GM23338 (cell line): ENCODE measurements around the gene POU3F4. TPM values are rescaled to one million over a fixed set of nuclear protein-coding genes. Genes with fewer than 3 reads are reported as not detected.

Experiments used
- ATAC-seq: fragments of 200-7000 bp; cut with Tn5 transposase; 3 replicates; pipeline ENCODE4 v1.9.1; 2020
- DNase-seq: peaks from one replicate; pipeline ENCODE4 v3.0.0-alpha.2; 2015; ENCODE audit warnings: low spot score
- H2AFZ ChIP-seq: fragments of 200-600 bp; sonication (generic); 2 replicates; pipeline ENCODE4 v1.8.0; 2016; ENCODE audit warnings: antibody characterized with exemption, mild to moderate bottlenecking, moderate library complexity
- H3F3A ChIP-seq: fragments of 200-600 bp; sonication (generic); replicated peaks from 2 replicates; pipeline ENCODE4 v1.8.0; 2017; ENCODE audit warnings: antibody characterized with exemption, mixed run types, low read depth
- H3K27ac ChIP-seq: fragments of 200-600 bp; sonication (generic); 2 replicates; pipeline ENCODE4 v1.6.1; 2016; ENCODE audit warnings: low read depth
- H3K27me3 ChIP-seq: fragments of 200-600 bp; sonication (generic); 2 replicates; pipeline ENCODE4 v1.8.0; 2016; ENCODE audit warnings: mild to moderate bottlenecking, mixed run types, moderate library complexity; ENCODE audit not compliant: insufficient read depth
- H3K36me3 ChIP-seq: fragments of 200-600 bp; sonication (generic); 2 replicates; pipeline ENCODE4 v1.8.0; 2016; ENCODE audit warnings: mild to moderate bottlenecking; ENCODE audit not compliant: insufficient read depth
- H3K4me1 ChIP-seq: fragments of 200-600 bp; sonication (generic); 2 replicates; pipeline ENCODE4 v1.8.0; 2016; ENCODE audit warnings: mild to moderate bottlenecking, moderate library complexity; ENCODE audit not compliant: insufficient read depth
- H3K4me2 ChIP-seq: fragments of 200-600 bp; sonication (generic); 2 replicates; pipeline ENCODE4 v1.7.1; 2017; ENCODE audit warnings: mixed run types
- H3K4me3 ChIP-seq: fragments of 200-600 bp; sonication (generic); 2 replicates; pipeline ENCODE4 v1.6.1; 2016; ENCODE audit warnings: mixed run types
- H3K79me2 ChIP-seq: fragments of 200-600 bp; sonication (generic); replicated peaks from 2 replicates; pipeline ENCODE4 v1.8.0; 2017; ENCODE audit warnings: mild to moderate bottlenecking; ENCODE audit not compliant: insufficient read depth
- H3K9me2 ChIP-seq: fragments of 200-600 bp; sonication (generic); 2 replicates; pipeline ENCODE4 v1.8.0; 2017; ENCODE audit not compliant: insufficient read depth
- H4K20me1 ChIP-seq: fragments of 200-600 bp; sonication (generic); replicated peaks from 2 replicates; pipeline ENCODE4 v1.8.0; 2017; ENCODE audit warnings: mild to moderate bottlenecking; ENCODE audit not compliant: insufficient read depth
- H3K27ac Mint-ChIP-seq: 2 replicates; pipeline ENCODE4 v1.8.0; 2020; ENCODE audit warnings: inconsistent platforms, mild to moderate bottlenecking, moderate library complexity, mixed read lengths
- H3K27me3 Mint-ChIP-seq: 3 replicates; pipeline ENCODE4 v1.8.0; 2022; ENCODE audit warnings: low read depth, mild to moderate bottlenecking, moderate library complexity, mixed read lengths, inconsistent platforms; ENCODE audit not compliant: insufficient read depth, poor library complexity
- H3K36me3 Mint-ChIP-seq: 3 replicates; pipeline ENCODE4 v1.8.0; 2021; ENCODE audit warnings: low read depth, mild to moderate bottlenecking, inconsistent platforms, moderate library complexity, mixed read lengths
- H3K4me1 Mint-ChIP-seq: 3 replicates; pipeline ENCODE4 v1.8.0; 2020; ENCODE audit warnings: mild to moderate bottlenecking, inconsistent platforms, mixed read lengths
- H3K4me3 Mint-ChIP-seq: 3 replicates; pipeline ENCODE4 v1.8.0; 2021; ENCODE audit warnings: moderate library complexity, mild to moderate bottlenecking, inconsistent platforms, mixed read lengths
- H3K9me3 Mint-ChIP-seq: 3 replicates; pipeline ENCODE4 v1.8.0; 2020; ENCODE audit warnings: moderate library complexity, mild to moderate bottlenecking, inconsistent platforms, mixed read lengths
- CREB1 ChIP-seq: fragments of 250-450 bp; sonication (Bioruptor Pico); IDR thresholded peaks from 2 replicates; pipeline ENCODE4 v1.5.0; 2020; ENCODE audit warnings: low read depth, mild to moderate bottlenecking, moderate library complexity
- CTCF ChIP-seq, 2 experiments: fragments of 200-600 bp in 1 of 2; sonication (generic) in 1 of 2; conservative IDR thresholded peaks; 2 replicates each; pipeline versions ENCODE4 v1.5.1 to v1.6.1; 2016 to 2017; ENCODE audit warnings: antibody characterized with exemption in 2 of 2, low read depth in 2 of 2, mild to moderate bottlenecking in 2 of 2, moderate library complexity in 1 of 2
- ETS1 ChIP-seq: IDR thresholded peaks from 2 replicates; pipeline ENCODE4 v1.6.1; 2016; ENCODE audit warnings: antibody characterized with exemption
- EZH2 ChIP-seq: fragments of 200-600 bp; sonication (generic); IDR thresholded peaks from one replicate; pipeline ENCODE4 v1.8.0; 2017; ENCODE audit warnings: antibody characterized with exemption, mild to moderate bottlenecking, low read depth; ENCODE audit not compliant: unreplicated experiment
- EZH2phosphoT487 ChIP-seq: fragments of 200-600 bp; sonication (generic); IDR thresholded peaks from one replicate; pipeline ENCODE4 v1.8.1; 2018; ENCODE audit warnings: antibody characterized with exemption; ENCODE audit not compliant: unreplicated experiment
- JUNB ChIP-seq: IDR thresholded peaks from one replicate; pipeline ENCODE4 v1.6.1; 2016; ENCODE audit warnings: antibody characterized with exemption; ENCODE audit not compliant: unreplicated experiment
- REST ChIP-seq: IDR thresholded peaks from one replicate; pipeline ENCODE4 v1.6.1; 2018; ENCODE audit warnings: antibody characterized with exemption; ENCODE audit not compliant: unreplicated experiment
- STAT1 ChIP-seq: IDR thresholded peaks from one replicate; pipeline ENCODE4 v1.6.1; 2016; ENCODE audit warnings: antibody characterized with exemption; ENCODE audit not compliant: unreplicated experiment
- ZNF114 ChIP-seq: fragments of 250-450 bp; sonication (Bioruptor Pico); IDR thresholded peaks from 2 replicates; pipeline ENCODE4 v1.5.0; 2020; ENCODE audit warnings: mild to moderate bottlenecking, moderate library complexity
- polyA plus RNA-seq: library from polyadenylated mRNA; unstranded; fragments of >200 nt; fragmentation: Nextera tagmentation; extraction: Ambion mirVana; gene quantifications from 2 replicates; pipeline ENCODE4 v1.2.1, GENCODE V29; 2016
- total RNA-seq: library from RNA; depleted of rRNA; stranded (reverse); fragments of >200 nt; shearing (Covaris generic); gene quantifications from 2 replicates; pipeline ENCODE4 v1.2.3, GENCODE V29; 2014

The POU3F4 gene
- total and polyA plus RNA-seq, 2 experiments from 2014 or later, result 1.1 to 1.5 TPM

- no peak for TF ChIP-seq EZH2
These were observed 2.5 kb downstream of the POU3F4 start (continued) for GRCh38 chrX:83510510-83511062.

- Histone ChIP-seq H3K4me3 (peak overlapping the region; percentile 48; the same call in 1 of the 2 replicates), H3K9me2 (no peaks in the 10 kb centered on the region), H3K27me3 (peaks cover 5% of the 10 kb centered on the region; the same call in 1 of the 2 replicates), H4K20me1 (no peaks in the 10 kb centered on the region), H3K27ac (no peak overlapping the region), H2AFZ (no peak overlapping the region), H3K4me2 (no peak overlapping the region), H3K36me3 (no peaks in the 10 kb centered on the region), H3K79me2 (no peaks in the 10 kb centered on the region), H3F3A (no peaks in the 10 kb centered on the region), H3K4me1 (peaks cover 4% of the 10 kb centered on the region; the same call in 1 of the 2 replicates)
- H3K27ac Mint-ChIP-seq, result no peak overlapping the region
- H3K27me3 Mint-ChIP-seq, result peaks cover 15% of the 10 kb centered on the region
- no peaks in the 10 kb centered on the region; the same call in 2 of the 3 replicates for H3K9me3 Mint-ChIP-seq
- peak overlapping the region; percentile 80 for H3K4me3 Mint-ChIP-seq
- H3K4me1 Mint-ChIP-seq, result peaks cover 51% of the 10 kb centered on the region
- peak; percentile 41 for DNase-seq
- no peaks in the 10 kb centered on the region for H3K36me3 Mint-ChIP-seq
- peak; percentile 41 for ATAC-seq
- no peak for TF ChIP-seq EZH2phosphoT487
- TF ChIP-seq CTCF (conservative IDR thresholded peaks at IDR 0.05; ENCODE audit: low read depth in 2 of 2), result peak in 1 of 2 experiments; percentile 18; a peak in 1 of 4 replicates
These were observed 3.1 kb downstream of the POU3F4 start for GRCh38 chrX:83511208-83511607.

- H3K4me1 ChIP-seq, result peaks cover 4% of the 10 kb centered on the region; the same call in 1 of the 2 replicates
- no peaks in the 10 kb centered on the region for H3K36me3 ChIP-seq
- Mint-ChIP-seq H3K4me3 (peak overlapping the region; percentile 53), H3K27ac (no peak overlapping the region), H3K27me3 (peaks cover 15% of the 10 kb centered on the region), H3K36me3 (no peaks in the 10 kb centered on the region), H3K9me3 (no peaks in the 10 kb centered on the region; the same call in 2 of the 3 replicates), H3K4me1 (peaks cover 51% of the 10 kb centered on the region)
- no peaks in the 10 kb centered on the region for H3F3A ChIP-seq
- no peak overlapping the region for H2AFZ ChIP-seq
- H3K4me3 ChIP-seq, result no peak overlapping the region
- no peak overlapping the region for H3K4me2 ChIP-seq
- peaks cover 5% of the 10 kb centered on the region; the same call in 1 of the 2 replicates for H3K27me3 ChIP-seq
- no peaks in the 10 kb centered on the region for H3K9me2 ChIP-seq
- no peaks in the 10 kb centered on the region for H3K79me2 ChIP-seq
- H4K20me1 ChIP-seq, result no peaks in the 10 kb centered on the region
- ATAC-seq (no peak), DNase-seq (no peak)
- H3K27ac ChIP-seq, result no peak overlapping the region
- TF ChIP-seq ZNF114, result no peak
- TF ChIP-seq CREB1 (CRISPR knock-in tag), result no peak
- TF ChIP-seq CTCF (conservative IDR thresholded peaks at IDR 0.05; ENCODE audit: low read depth in 2 of 2), result no peak
- TF ChIP-seq ETS1, result no peak
- no peak for TF ChIP-seq EZH2phosphoT487
- no peak for TF ChIP-seq JUNB
- TF ChIP-seq STAT1, result no peak
- no peak for TF ChIP-seq REST
These were observed 4.0 kb downstream of the POU3F4 start for GRCh38 chrX:83512111-83512510.
